Smooth muscle cell (in vitro differentiated cells): Measurements from ENCODE around the gene TSPEAR. TPM values are rescaled to one million over a fixed set of nuclear protein-coding genes. Genes with fewer than 3 reads are reported as not detected.

ENCODE experiments used
- DNase-seq: peaks from one replicate; lab custom pipeline; 2025; ENCODE audit not compliant: unreplicated experiment; lab: John Stamatoyannopoulos, UW
- H2AFZ ChIP-seq: fragments of 200-600 bp; sonication (generic); 2 replicates; pipeline ENCODE4 v1.6.0; 2016; ENCODE audit warnings: antibody characterized with exemption, low read depth, mild to moderate bottlenecking
- H3F3A ChIP-seq: fragments of 200-600 bp; sonication (generic); 2 replicates; pipeline ENCODE4 v1.6.0; 2017; ENCODE audit warnings: antibody characterized with exemption, low read depth
- H3K27ac ChIP-seq: fragments of 200-600 bp; sonication (generic); 2 replicates; pipeline ENCODE4 v1.5.1; 2016; ENCODE audit warnings: low read depth, mild to moderate bottlenecking
- H3K27me3 ChIP-seq: fragments of 200-600 bp; sonication (generic); 2 replicates; pipeline ENCODE4 v1.6.1; 2016; ENCODE audit warnings: low read depth, mild to moderate bottlenecking
- H3K36me3 ChIP-seq: fragments of 200-600 bp; sonication (generic); 2 replicates; pipeline ENCODE4 v1.5.1; 2016; ENCODE audit warnings: low read depth
- H3K4me1 ChIP-seq: fragments of 200-600 bp; sonication (generic); 2 replicates; pipeline ENCODE4 v1.5.1; 2016; ENCODE audit warnings: low read depth
- H3K4me2 ChIP-seq: fragments of 200-600 bp; sonication (generic); 2 replicates; pipeline ENCODE4 v1.6.0; 2016; ENCODE audit warnings: mild to moderate bottlenecking
- H3K4me3 ChIP-seq: fragments of 200-600 bp; sonication (generic); 2 replicates; pipeline ENCODE4 v1.5.1; 2016; ENCODE audit warnings: mild to moderate bottlenecking
- H3K79me2 ChIP-seq: fragments of 200-600 bp; sonication (generic); 2 replicates; pipeline ENCODE4 v1.6.0; 2016; ENCODE audit warnings: low read depth, mild to moderate bottlenecking
- H3K9ac ChIP-seq: fragments of 200-600 bp; sonication (generic); 2 replicates; pipeline ENCODE4 v1.6.0; 2016; ENCODE audit warnings: low read depth
- H3K9me3 ChIP-seq: fragments of 200-600 bp; sonication (generic); replicated peaks from 2 replicates; pipeline ENCODE4 v1.5.1; 2016; ENCODE audit warnings: low read depth
- H4K20me1 ChIP-seq: fragments of 200-600 bp; sonication (generic); 2 replicates; pipeline ENCODE4 v1.6.0; 2016; ENCODE audit warnings: low read depth
- CTCF ChIP-seq: fragments of 200-600 bp; sonication (generic); IDR thresholded peaks from 2 replicates; pipeline ENCODE4 v1.5.1; 2017; ENCODE audit warnings: borderline replicate concordance, mild to moderate bottlenecking, antibody characterized with exemption; ENCODE audit not compliant: insufficient read depth, poor library complexity, severe bottlenecking
- WGBS: methylation state at CpG from one replicate; pipeline ENCODE4 v1.1.7; 2016; ENCODE audit warnings: low lambda C conversion rate; 5-methylcytosine and 5-hydroxymethylcytosine counted together
- polyA plus RNA-seq: library from polyadenylated mRNA; unstranded; fragments of >200 nt; fragmentation: Nextera tagmentation; extraction: Ambion mirVana; gene quantifications from 2 replicates; pipeline ENCODE4 v1.2.1, GENCODE V29; 2016
- total RNA-seq: library from RNA; depleted of rRNA; stranded (reverse); fragments of >200 nt; gene quantifications from 2 replicates; pipeline ENCODE4 v1.2.3, GENCODE V29; 2014

Gene TSPEAR
- total and polyA plus RNA-seq, 2 experiments from 2014 or later = 0.71 TPM; not detected in 1

- no peaks in the 10 kb centered on the region for H4K20me1 ChIP-seq
- no peaks in the 10 kb centered on the region for H3K9me3 ChIP-seq
- no peak overlapping the region for H3K4me2 ChIP-seq
- no peaks in the 10 kb centered on the region for H3K36me3 ChIP-seq
- H3K4me3 ChIP-seq = no peak overlapping the region
- H2AFZ ChIP-seq = no peak overlapping the region
- 80% methylated on average over 11 of the region's 11 CpGs for WGBS
- TF ChIP-seq CTCF = no peak
- H3K27me3 ChIP-seq = peaks cover 10% of the 10 kb centered on the region
- H3K4me1 ChIP-seq = peaks cover 7% of the 10 kb centered on the region
- H3F3A ChIP-seq = no peaks in the 10 kb centered on the region
- no peak for DNase-seq
- H3K79me2 ChIP-seq = no peaks in the 10 kb centered on the region
- H3K27ac ChIP-seq = no peak overlapping the region
- H3K9ac ChIP-seq = no peak overlapping the region
These were observed 41.4 kb upstream of the TSPEAR start for GRCh38 chr21:44752671-44753235.

GRCh38 chr21:44751799-44752636 is 40.6 kb upstream of the TSPEAR start:
- H3F3A ChIP-seq = no peaks in the 10 kb centered on the region
- H3K4me1 ChIP-seq = peaks cover 7% of the 10 kb centered on the region
- WGBS = 90% methylated on average over 30 of the region's 34 CpGs
- H3K4me3 ChIP-seq = no peak overlapping the region
- no peak for DNase-seq
- no peaks in the 10 kb centered on the region for H4K20me1 ChIP-seq
- H3K9me3 ChIP-seq = no peaks in the 10 kb centered on the region
- H3K27ac ChIP-seq = no peak overlapping the region
- H3K79me2 ChIP-seq = no peaks in the 10 kb centered on the region
- no peak for TF ChIP-seq CTCF
- no peak overlapping the region for H2AFZ ChIP-seq
- no peak overlapping the region for H3K4me2 ChIP-seq
- no peaks in the 10 kb centered on the region for H3K36me3 ChIP-seq
- peaks cover 10% of the 10 kb centered on the region for H3K27me3 ChIP-seq
- no peak overlapping the region for H3K9ac ChIP-seq

GRCh38 chr21:44751186-44751798 is 39.9 kb upstream of the TSPEAR start:
- H3K9ac ChIP-seq = no peak overlapping the region
- no peak overlapping the region for H2AFZ ChIP-seq
- 92% methylated on average over 24 of the region's 24 CpGs for WGBS
- H4K20me1 ChIP-seq = no peaks in the 10 kb centered on the region
- no peak overlapping the region for H3K27ac ChIP-seq
- no peak for TF ChIP-seq CTCF
- no peaks in the 10 kb centered on the region for H3K36me3 ChIP-seq
- H3K9me3 ChIP-seq = no peaks in the 10 kb centered on the region
- H3K79me2 ChIP-seq = no peaks in the 10 kb centered on the region
- no peak overlapping the region for H3K4me3 ChIP-seq
- H3K27me3 ChIP-seq = peaks cover 10% of the 10 kb centered on the region
- DNase-seq = no peak
- no peak overlapping the region for H3K4me2 ChIP-seq
- peaks cover 7% of the 10 kb centered on the region for H3K4me1 ChIP-seq
- no peaks in the 10 kb centered on the region for H3F3A ChIP-seq
